GM12892 (cell line): Measurements from ENCODE around the gene ZGPAT.

ENCODE experiments used
- POLR2A ChIP-seq: IDR thresholded peaks from 2 replicates; pipeline ENCODE4 v1.6.1; 2011; ENCODE audit warnings: low read depth, low read length, control low read depth
- POLR2AphosphoS5 ChIP-seq: IDR thresholded peaks from 2 replicates; pipeline ENCODE4 v1.6.1; 2011; ENCODE audit warnings: low read depth, low read length, control low read depth
- TAF1 ChIP-seq: IDR thresholded peaks from 2 replicates; pipeline ENCODE4 v1.6.1; 2011; ENCODE audit warnings: low read depth, mild to moderate bottlenecking, control low read depth, low read length, borderline replicate concordance

DNA sequence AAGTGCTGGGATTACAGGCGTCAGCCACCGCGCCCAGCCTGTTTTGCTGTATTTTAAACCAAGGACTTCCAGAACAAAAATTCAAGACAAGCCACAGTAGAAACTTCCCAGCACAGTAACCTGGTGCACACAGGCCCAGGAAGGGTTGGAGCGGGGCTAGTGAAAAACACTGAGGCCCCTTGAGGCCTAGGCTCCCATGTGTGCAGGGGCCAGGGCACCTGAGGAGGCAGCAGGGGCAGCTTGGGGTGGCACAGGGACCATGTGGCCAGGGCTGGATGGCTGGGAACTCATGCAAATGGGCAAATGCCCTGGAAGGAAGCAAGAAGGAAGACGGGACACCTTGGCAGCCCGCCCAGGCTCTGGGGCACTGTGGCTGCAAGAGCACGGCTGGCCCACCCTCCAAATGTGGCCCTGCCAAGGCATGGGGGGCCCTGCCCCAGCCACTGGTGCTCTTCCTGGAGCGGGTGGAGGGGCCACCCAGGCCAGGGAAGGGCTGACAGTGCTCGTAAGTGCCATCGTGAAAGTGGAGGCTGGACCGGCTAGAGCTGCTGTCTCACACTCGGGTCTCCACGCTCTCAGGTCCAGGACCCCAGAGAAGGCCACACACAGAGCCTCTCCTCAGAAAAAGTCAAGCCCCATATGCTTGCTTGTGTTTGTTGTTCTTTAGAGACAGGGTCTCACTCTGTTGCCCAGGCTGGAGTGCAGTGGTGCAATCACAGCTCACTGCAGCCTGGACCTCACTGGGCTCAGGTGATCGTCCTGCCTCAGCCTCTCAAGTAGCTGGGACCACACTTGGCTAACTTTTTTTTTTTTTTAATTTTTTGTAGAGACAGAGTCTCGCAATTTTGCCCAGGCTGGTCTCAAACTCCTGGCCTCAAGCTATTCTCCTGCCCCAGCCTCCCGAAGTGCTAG lies 42.0 kb downstream of the ZGPAT start:
- no peak for TF ChIP-seq POLR2A
- TF ChIP-seq POLR2AphosphoS5, result no peak
- TF ChIP-seq TAF1, result no peak
